Fibroblast of pulmonary artery (primary cell): ENCODE data around the gene TRAF6.
A peak's percentile ranks its signal among the peaks of the same experiment; 100 is the strongest.

Experiments
- DNase-seq: peaks from one replicate; pipeline ENCODE4 v3.0.0-alpha.2; 2010; ENCODE audit warnings: low read depth
- H3K4me3 ChIP-seq: replicated peaks from 2 replicates; pipeline ENCODE4 v1.5.1; 2011; ENCODE audit warnings: low read depth, mild to moderate bottlenecking, control low read depth, low read length, moderate library complexity
- CTCF ChIP-seq: IDR thresholded peaks from 2 replicates; pipeline ENCODE4 v1.5.1; 2011; ENCODE audit warnings: mild to moderate bottlenecking, control low read depth, low read length, inconsistent platforms; ENCODE audit errors: missing control alignments

The TRAF6 gene

GRCh38 chr11:36498721-36499120 is 11.4 kb downstream of the TRAF6 start:
- no peak overlapping the region for H3K4me3 ChIP-seq
- no peak for DNase-seq
- TF ChIP-seq CTCF = no peak

- TF ChIP-seq CTCF = no peak
- no peak overlapping the region for H3K4me3 ChIP-seq
- no peak for DNase-seq
Observed at GRCh38 chr11:36493332-36493731, 16.7 kb downstream of the TRAF6 start.

- DNase-seq = peak; percentile 78
- no peak overlapping the region for H3K4me3 ChIP-seq
- peak; percentile 83 for TF ChIP-seq CTCF
Observed at GRCh38 chr11:36492724-36493304, 17.3 kb downstream of the TRAF6 start.

- H3K4me3 ChIP-seq = no peak overlapping the region
- no peak for TF ChIP-seq CTCF
- no peak for DNase-seq
Observed at GRCh38 chr11:36490026-36490806, 19.9 kb downstream of the TRAF6 start.

- H3K4me3 ChIP-seq = no peak overlapping the region
- no peak for DNase-seq
- TF ChIP-seq CTCF = no peak
Observed at GRCh38 chr11:36488096-36488495, 22.0 kb downstream of the TRAF6 start.

GRCh38 chr11:36487619-36488018 is 22.5 kb downstream of the TRAF6 start:
- DNase-seq = peak; percentile 44

More at GRCh38 chr11:36487619-36488018, 22.5 kb downstream of the TRAF6 start:
- TF ChIP-seq CTCF = no peak
- no peak overlapping the region for H3K4me3 ChIP-seq
